GM12874 (cell line): ENCODE data around the gene C1orf35.
A peak's percentile ranks its signal among the peaks of the same experiment; 100 is the strongest.

ENCODE experiments used
- CTCF ChIP-seq: IDR thresholded peaks from 2 replicates; pipeline ENCODE4 v1.5.1; 2011; ENCODE audit warnings: low read depth, mild to moderate bottlenecking, control low read depth, low read length, moderate library complexity; ENCODE audit not compliant: insufficient read depth

The C1orf35 gene

DNA sequence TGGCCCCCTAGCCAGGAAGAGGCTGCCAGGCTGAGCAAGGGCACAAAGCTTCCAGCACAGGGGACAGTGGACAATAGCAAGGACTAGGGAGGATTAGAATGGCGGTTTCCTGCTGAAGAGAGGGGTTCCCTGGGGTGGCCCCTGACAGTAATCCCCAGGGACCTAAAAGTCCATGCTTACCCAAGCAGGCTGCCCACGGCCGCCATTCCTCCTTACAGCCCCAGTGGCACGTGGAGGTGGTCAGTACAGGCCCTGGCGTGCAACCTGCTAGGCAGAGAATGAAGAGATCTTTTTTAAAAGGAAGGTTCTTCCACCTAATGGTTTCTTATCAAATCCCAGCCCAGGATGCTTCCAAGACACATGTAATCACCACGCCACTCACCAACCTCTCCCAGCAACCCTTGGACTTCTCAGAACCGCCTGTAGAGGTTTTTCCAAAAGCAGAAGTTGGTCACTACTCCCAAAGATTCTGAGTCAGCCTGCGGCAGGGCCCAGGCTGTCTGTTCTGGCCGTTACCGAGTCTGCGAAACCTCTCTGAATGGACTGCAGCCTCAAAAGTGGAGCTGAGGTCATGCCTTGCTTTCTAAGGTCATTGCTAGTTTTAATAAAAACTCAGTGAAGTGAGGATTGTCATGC lies 5.0 kb upstream of the C1orf35 start:
- no peak for TF ChIP-seq CTCF

- no peak for TF ChIP-seq CTCF
Observed at GRCh38 chr1:228107636-228108035, 4.5 kb upstream of the C1orf35 start.

DNA sequence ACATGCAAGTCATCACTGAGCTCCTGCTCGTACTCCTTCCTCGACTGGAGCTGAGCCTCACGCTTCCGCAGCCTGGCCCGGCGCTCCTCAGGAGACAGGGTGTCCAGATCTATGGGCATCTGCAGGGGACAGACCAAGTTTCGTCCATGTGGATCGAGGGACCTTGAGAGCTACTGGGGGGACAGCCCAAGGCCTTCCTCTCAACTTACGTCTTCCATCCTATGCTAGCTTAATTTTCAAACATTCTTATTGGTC lies 3.6 kb upstream of the C1orf35 start:
- no peak for TF ChIP-seq CTCF

- TF ChIP-seq CTCF: no peak
Observed at GRCh38 chr1:228105996-228106799, 3.1 kb upstream of the C1orf35 start.

- TF ChIP-seq CTCF: no peak
Observed at GRCh38 chr1:228105270-228105995, 2.3 kb upstream of the C1orf35 start.

GRCh38 chr1:228104526-228105269 lies 1.6 kb upstream of the C1orf35 start:
- TF ChIP-seq CTCF: no peak

DNA sequence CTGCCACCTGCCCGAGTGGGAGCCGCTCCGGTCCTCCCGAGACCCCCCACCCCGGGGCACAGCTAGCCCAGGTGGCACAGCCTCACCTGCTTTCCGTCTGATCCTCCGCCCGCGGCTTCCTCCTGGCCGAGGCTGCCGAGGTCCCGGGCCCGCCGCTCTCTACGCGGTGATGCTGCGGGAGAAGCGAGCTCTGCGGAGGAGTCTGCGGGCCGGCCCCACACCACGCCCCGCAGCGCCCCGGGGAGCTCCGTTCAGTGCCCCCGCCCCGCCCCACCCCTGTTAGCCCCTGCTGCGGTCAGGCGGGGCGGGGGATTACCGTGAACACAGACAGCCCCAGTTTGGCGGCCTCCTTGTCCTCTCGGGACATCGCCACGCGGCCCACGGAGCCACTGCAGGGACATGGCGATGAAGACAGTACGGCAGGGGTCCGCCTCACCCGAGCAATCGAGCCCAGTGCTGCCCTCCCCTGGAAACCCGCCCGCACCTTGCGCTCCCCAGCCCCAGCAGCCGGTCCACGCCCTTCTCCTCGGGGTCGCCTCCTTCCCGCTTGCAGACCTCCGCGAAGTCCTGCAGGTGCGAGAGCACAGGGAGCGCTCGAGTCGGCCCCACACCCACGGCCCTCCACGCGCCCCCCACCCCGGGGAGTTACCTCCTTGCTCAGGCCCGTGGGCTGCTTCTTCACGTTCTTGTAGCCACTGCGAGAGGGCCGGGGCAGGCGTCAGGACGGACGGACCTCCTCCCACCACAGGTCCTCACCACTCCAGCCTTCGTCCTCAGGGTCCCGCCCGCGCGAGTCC lies 933 bp downstream of the C1orf35 start:
- peak; percentile 48 for TF ChIP-seq CTCF
